Epidermal melanocyte (primary cell): ENCODE data around the gene SERPINB12.

ENCODE experiments used
- DNase-seq: peaks from one replicate; pipeline ENCODE4 v3.0.0; 2011; ENCODE audit warnings: low spot score; ENCODE audit not compliant: insufficient read length

SERPINB12 gene, protein sequence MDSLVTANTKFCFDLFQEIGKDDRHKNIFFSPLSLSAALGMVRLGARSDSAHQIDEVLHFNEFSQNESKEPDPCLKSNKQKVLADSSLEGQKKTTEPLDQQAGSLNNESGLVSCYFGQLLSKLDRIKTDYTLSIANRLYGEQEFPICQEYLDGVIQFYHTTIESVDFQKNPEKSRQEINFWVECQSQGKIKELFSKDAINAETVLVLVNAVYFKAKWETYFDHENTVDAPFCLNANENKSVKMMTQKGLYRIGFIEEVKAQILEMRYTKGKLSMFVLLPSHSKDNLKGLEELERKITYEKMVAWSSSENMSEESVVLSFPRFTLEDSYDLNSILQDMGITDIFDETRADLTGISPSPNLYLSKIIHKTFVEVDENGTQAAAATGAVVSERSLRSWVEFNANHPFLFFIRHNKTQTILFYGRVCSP

DNA sequence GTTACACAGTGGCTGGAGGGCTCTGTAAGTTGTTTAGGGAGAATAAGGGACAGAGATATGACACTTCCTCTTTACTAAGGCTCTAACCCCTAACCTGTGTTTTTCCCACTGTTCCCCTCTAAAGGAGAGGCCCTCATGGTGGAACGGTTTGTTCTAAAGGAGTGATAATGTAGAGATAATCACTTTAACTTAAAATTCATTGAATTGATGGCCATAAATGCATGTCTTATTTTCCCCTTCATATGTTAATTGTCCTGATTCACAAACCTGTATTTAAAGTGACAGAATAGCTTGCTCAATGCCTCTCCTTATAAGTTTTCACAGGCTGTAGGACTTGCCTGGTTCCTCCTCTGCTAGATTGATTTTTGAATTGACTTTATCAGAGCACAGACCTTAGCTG is at the start of gene SERPINB12:
TSS of gene SERPINB12 (plus strand) at position 301 of the 400 bp plus-strand sequence. CDS start 13,791 bp downstream, outside the sequence.
- no peak for DNase-seq

DNA sequence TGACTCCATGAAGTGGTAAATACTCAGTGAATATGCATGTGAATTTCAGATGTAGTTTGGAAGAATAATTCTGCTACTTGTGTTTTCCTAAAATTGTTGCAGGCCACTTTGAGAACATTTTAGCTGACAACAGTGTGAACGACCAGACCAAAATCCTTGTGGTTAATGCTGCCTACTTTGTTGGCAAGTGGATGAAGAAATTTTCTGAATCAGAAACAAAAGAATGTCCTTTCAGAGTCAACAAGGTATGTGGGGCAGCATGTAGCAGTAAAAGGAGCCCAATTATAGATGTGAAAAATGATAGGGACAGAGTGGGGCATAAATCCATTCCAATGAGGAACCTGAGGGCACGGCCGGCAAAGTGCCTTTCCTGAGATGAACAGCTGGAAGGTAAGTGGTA is 49.3 kb upstream of the SERPINB12 start:
- DNase-seq = no peak

DNA sequence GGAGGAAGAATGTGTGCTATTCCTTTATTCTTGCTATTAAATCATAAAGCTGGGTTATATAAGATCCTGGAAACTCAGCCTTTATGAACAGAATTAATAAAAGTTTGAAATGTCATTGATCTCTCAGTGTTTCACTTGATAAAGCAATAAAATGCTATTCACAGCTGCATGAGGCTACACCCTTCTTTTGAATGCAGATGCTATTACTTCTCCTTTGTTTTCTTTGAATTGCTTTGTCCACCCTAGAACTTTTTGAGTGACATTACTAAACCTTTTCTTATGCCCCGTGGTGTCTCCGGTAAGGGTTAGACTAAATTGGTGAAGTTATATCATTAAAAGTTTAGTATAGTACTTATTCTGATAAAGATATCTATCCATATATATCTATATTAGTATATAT is 46.5 kb upstream of the SERPINB12 start:
- no peak for DNase-seq

DNA sequence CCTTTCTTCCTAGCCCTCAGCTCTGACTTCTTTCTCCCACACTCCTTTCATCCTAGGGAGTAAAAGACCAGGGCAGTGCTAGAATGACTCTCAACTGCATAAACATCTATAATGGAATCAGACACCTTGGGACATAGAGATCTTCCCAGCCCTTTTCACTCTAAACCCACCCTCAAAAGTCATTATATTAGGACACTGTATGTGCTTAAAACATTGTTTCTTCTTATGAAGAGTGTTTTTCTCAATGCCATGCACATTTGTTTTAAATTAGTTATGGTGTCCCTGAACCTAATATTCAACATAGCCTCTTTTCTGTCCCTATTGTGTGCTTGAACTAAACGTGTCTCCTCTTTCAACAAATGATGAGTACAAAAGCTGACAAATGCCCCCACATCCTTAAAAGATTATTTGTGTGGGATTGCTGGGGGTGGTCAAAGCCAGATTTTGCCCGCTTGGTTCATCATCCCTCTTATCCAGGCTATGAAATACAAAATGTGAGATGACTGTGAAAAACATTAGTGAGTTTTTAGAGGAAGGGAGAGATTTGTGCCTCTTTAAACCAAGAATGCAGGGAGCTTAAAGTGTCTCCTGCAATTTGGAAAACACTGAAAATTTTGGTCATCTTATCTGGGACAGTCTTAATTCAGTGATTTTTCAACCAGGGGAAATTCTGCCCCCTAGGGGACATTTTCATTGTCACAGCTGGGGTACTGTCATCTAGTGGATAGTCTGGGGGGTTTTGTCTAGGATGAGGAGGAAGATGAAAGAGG is 36.4 kb upstream of the SERPINB12 start:
- no peak for DNase-seq

DNA sequence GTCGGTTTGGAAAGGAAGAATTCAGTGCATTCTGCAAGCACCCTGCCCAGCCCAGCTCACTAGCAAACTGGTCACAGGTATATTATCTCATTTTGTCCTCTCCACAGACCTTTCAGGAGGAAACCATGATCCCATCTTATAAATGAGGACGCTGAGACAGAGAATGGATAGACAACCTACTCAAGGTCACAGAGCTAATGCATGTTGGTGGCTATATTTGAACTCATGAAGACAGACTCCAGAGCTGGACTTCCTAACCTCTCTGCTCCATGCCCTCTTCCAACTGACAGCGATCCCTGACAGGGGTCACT is 35.9 kb upstream of the SERPINB12 start:
- no peak for DNase-seq

DNA sequence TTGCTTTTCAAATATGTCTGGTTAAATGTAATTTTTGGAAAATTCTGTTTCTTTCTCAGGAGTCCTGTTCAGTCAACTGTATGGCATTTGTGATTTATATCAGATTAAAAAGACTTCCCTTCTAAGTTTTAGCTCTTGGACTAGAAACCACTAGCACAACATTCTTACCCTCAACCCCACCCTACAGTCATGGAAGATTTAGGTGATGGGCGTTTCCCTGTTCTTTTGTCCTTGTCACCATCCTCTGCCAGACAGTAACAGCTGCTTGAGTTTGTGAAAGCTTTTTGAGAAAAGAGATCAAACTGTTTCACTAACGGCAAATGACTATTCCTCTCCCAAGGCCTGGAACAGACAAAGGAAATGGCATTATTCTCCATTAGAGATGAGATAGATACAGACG is 33.6 kb upstream of the SERPINB12 start:
- DNase-seq = no peak

DNA sequence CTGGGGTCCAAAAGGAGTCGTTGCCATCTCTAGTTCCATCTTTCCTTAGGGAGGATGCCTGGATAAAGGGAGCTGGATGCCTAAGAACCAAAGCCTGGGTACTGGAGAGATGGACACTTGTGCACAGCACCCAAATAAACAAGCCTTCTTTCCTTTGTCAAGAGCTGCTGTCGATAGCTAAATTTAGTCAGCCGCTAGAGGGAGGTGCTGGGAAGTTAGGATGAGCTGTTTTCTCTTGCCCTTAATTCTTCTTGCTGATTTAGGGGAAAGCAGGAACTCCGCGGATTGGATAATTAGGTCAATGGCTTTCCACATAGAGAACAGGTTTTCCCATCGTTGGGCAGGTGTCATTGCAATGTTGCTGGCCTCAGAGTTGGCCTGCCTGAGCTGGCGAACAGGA is 30.9 kb upstream of the SERPINB12 start:
- DNase-seq = no peak

DNA sequence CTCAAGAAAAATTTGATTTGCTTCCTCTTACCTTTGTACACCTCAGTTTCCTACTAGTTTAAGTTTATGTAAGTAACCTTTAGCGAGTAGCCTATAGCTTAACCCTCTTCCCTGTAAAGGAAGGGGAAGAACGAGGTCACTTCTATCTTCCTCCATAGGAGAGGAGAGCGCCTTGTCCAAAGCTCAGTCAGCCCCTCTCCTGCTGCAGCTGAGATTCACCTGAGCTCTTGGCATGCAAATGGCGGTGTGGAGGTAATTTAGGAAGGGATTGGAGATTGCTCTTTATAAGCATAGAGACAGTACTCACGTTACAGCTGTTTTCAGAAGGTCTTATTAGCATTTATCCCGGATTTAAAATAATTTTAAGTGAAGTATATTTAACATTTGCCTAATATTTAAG is 27.8 kb upstream of the SERPINB12 start:
- DNase-seq = no peak

DNA sequence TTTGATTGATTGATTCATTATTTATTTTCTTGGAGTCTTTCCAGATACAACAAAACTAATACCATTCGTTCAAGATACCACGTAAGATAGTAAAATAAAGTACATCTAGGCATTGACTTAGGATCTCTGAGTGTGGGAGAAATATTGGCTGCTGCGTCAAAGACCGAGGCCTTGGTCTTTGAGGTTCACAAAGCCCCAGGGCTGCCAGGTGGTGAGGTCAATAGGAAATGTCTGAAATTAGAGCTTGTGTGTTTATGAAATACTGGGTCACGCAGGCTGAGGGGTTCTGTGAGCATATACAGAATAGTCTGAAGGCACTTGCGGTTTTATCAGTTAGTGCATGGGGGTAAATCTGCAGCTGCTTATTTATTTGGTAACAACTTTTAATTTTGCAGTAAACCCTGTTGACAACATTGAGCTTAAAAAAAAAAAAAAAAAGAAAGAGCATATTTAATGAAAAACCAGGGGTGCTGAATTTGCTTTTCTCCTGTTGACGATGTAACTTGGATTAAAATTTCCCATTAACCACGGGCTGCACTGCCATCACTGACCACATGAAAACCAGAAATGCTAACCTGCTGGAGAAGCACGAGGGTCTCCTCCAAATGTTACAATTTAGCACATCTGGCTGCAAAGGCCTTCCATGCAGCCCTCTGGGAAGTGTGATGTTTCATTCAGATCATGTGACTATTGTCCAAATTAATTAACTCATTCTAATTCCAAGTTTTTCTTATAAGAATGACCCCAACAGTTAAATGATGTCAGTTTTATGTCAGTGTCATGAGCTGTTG is 27.1 kb upstream of the SERPINB12 start:
- no peak for DNase-seq

DNA sequence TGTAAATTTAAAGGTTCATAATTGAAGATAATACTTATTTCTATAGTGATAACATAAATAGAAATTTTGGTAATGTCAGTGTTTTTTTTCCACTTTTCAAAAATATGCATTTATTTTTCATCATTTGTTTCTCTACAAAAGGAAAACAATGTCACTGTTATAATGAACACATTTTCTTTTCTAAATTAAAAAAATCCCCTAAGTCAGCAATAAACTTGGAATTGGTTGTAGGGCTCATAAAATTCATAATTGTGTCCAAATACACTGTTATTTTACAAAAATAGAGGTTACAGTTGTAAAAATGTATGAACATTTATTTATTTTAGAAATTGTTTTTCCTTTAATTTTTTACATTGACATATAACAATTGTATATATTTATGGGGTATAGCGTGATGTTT is 26.4 kb upstream of the SERPINB12 start:
- DNase-seq = no peak

DNA sequence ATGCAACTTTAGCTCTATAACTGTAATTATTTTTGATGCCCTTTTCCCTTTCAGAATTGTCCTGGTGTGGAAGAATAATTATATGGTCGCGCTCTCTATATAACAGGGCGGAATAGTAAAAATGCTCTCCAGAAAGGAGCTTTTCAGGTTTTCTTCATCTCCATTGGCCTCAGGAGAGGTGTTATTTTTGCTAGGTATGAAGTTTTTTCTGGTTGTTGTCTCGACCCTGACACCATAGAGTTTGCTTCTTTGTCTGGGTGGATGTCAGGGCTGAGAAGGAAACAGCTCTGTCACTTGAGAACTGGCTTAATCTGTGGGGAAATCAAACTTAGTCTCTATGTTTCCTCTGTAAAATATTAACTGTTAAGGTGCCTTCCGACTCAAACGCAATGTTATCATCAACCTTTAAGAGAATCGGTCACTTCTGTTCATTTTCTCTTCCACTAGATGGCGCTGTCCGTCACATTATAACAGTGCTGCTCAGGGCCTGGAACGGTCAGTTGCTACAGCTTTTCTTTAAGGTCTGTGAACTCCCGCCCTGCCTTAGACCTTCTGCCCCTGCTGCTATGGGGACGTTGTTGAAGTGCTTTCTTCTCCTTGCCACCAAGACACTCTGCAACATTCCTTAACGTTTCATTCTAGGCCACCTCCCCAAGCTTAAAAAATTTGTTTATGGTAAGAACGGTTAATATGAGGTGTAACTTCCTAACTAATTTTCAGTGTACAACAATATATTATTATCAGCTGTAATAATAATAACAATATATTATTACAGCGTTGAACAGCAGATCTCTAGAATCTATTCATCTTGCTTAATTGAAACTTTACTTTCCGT is 23.8 kb upstream of the SERPINB12 start:
- DNase-seq = peak; percentile 47

DNA sequence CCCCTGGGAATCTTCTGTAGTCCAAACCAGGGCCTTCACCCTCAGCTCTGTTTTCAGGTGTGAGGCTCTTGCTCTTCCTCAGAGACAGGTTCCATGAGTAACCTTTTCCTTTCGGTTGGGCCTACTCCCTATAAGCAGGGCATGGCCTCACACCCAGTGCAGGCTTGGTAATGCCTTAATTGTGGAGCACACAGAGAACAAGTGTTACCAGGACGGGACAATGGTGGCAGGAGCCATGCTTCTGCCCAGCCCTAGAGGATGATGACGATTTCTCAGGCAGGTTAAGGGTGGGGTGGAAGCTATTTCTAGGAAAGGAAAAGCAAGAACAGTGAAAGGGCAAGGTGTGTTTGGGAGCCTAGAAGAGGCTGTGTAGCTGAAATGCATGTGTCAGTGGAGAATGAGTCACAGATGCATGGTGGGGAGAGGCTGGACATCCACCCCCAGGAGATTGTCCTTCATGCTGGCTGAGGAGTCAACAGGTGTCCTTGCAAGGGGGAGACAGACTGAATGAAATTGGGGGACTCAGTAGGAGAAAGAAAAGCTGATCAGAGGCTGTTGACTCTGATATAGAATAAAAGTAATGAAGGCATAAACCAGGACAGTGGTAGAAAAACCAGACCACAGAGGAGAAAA is 22.0 kb upstream of the SERPINB12 start:
- DNase-seq = no peak

DNA sequence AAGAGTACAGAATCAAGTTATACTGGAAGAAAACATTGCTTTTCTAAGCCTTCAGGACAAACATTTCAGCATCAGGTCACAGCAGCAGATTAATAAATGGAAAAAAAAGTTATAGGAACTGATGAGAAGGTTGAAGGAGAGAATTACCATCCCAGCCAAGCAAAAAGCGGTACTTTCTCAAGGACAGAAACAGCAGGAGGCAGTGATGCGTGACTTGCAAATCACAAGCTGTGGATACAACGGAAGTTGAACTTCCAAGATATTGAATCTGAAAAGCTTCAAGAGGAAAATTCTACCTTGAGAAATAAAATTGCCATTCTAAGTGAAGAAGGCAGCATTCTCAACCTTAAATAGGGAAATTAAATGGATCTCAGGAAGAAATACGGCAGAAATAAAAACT is 18.5 kb upstream of the SERPINB12 start:
- no peak for DNase-seq

DNA sequence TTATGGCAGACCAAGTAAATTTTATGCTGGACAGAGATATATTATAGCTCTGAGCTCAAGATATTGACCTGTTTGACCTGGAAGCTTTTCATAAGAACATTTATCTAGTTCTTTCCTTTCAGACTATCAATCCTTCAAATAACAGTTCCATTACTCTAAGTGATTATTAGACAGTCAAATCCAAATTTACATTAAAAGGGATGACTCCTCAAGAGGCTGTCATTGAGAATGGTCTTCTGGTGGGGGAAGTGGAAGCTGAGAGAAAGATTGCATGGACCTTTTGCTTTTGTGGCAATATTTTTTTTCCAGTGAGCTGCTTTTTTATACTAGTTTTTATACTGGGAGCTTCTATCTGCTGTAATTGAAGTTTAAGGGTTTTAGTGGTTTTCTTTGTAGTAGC is 14.9 kb upstream of the SERPINB12 start:
- no peak for DNase-seq

DNA sequence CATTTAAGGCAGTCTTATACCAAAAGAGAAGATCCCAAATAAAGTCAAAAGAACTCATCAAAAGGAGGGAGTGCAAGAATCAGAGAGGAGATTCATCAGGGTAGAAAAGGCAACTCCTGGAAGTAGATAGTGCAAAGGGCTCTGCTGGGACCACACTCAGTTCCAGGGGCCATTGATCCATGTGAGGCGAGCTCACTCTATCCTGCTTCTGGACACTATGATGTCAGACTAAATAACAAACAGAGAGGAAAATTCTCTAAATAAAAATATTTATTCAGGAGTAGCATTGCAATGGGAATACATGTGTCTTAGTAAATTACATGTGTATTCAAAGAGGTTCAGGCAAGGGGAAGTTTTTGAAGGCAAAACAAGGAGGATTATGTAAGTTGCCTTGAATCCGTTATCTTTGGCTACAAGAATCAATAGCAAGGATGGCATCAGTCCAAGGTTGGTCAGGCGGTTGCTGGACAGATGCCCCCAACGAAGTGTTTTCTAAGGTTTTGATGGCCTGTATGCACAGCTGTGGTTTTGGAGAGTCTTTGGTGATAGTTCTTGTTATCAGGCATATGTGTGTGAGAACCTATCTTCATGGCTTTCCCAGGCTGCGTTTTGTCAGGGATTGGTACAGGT is 13.2 kb upstream of the SERPINB12 start:
- no peak for DNase-seq

DNA sequence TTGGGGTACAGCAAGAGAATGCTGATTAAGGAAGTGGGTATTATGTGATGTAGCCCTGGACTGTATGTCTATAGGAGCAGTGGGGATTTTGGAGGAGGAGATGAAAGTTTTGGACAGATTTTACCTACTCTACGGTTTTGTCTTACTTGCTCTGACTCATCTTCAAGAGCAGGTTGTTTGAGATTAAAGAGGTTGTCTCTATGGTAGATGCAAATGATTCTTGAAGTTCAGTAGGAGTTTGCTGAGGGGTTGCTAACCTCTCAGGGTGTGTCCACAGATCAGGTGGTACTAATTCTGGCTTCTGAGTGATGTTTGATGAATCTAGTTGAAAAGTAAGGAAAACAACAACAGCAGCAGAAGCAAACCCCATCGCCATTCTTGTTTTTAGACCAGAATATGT is 9.7 kb upstream of the SERPINB12 start:
- no peak for DNase-seq

DNA sequence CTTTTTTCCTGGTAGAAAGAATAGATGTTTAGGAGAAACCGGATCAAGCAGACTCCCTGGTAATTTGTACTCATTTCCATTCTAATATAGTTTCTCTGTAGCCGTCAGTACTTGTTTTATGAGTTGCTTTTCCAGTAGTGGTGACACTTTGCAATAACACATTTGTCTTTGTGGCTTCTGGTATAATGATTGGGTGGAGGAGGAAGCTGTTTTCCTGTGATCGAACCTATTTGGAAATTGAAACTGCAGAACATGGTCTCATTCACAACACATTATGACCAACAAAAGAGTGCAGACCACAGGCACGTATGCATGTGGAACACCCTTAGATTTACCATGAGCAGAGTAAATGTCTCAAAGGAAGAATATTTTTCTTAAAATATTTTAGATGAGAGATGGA is 7.6 kb upstream of the SERPINB12 start:
- no peak for DNase-seq

DNA sequence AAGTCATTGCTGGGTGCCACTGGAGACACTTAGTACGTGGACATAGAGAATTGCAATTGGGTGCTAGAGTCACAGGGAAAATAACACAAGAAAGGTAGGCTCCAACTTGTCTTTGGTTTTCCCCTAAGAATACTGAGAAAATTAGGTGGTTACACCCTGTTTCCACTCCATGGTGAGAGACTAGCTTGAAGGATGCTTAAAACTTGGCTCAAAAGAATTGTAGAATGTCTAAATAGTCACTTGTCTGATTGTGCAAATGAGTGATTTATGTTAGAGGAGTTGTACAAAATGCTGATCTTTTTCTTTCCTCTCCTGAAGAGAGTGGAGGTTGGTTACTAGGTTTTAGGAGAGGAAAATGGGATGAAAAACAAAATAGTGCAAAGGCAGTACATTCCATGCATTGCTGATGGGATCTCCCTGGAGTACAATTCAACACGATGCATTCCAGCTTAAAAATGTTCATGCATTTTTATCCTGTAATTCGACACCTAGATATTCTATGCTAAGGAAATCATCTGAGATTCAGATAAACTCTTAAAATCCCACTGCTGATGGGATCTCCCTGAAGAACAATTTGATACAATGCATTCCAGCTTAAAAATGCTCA is 2.2 kb upstream of the SERPINB12 start:
- DNase-seq = peak; percentile 30

DNA sequence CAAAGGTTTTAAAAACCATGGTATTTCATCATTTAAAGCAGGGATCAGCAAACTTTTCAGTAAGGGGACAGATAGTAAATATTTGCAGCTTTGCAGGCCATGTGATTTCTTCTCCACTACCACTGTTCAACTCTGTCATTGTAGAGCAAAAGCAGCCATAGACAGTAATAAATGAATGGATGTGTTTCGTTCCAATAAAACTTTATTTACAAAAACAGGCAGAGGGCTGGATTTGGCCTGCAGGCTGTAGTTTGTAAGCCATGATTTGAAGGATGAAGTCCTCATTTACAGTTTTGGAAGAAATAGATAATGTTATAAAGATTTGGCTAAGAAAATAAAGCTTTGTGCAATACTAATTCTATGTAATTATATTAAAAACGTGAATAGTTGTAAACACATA is 1.8 kb downstream of the SERPINB12 start:
- no peak for DNase-seq

DNA sequence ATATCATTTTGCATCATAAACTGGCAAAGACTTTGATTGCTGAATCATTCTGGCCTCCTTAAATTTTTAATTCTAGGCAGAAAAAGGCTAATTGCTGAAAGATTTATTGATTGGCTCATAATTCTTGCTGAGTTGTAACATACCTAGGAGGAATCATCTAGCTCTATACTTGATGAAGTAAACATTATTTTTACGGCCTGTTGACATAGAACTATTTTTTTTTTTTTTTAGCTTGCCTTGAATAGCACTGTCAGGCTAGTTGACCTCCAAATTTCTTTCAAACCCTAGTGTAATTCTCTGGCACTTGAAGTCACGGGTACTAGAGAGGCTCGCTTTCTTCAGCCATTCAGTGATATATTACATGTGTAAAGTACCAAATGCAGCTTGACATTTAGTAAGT is 2.8 kb downstream of the SERPINB12 start:
- no peak for DNase-seq
